PC-3 (cell line): Measurements from ENCODE around the gene HKDC1. TPM values are rescaled to one million over a fixed set of nuclear protein-coding genes. Genes with fewer than 3 reads are reported as not detected.

Source experiments
- ATAC-seq: fragments of 200-7000 bp; cut with Tn5 transposase; 2 replicates; pipeline ENCODE4 v1.9.1; 2020; ENCODE audit warnings: mild to moderate bottlenecking, moderate library complexity
- BruUV-seq: library from RNA; stranded (reverse); fragments of 400-500 nt; replicated peaks from 2 replicates; lab custom pipeline; 2021; lab: Mats Ljungman, UMichigan
- CTCF ChIA-PET: fragments of 300-600 bp; sonication (Branson Sonifier 250); formaldehyde crosslinking; loops from one replicate; lab custom pipeline; 2022; ENCODE audit warnings: antibody characterized with exemption; lab: Charles Lee
- POLR2A ChIA-PET: fragments of 300-600 bp; sonication (Branson Sonifier 250); formaldehyde crosslinking; loops from one replicate; lab custom pipeline; 2022; ENCODE audit warnings: antibody characterized with exemption; ENCODE audit not compliant: unreplicated experiment; lab: Charles Lee
- DNase-seq: peaks from one replicate; pipeline ENCODE4 v3.0.0-alpha.2; 2015
- H2AFZ ChIP-seq: fragments of 300-600 bp; sonication (generic); 2 replicates; pipeline ENCODE4 v1.6.0; 2016; ENCODE audit warnings: antibody characterized with exemption, low read length
- H3F3A ChIP-seq: fragments of 300-600 bp; sonication (generic); one replicate; pipeline ENCODE4 v1.6.0; 2017; ENCODE audit warnings: antibody characterized with exemption, low read length, control low read depth, mild to moderate bottlenecking; ENCODE audit not compliant: unreplicated experiment
- H3K27ac ChIP-seq: fragments of 300-600 bp; sonication (generic); 2 replicates; pipeline ENCODE4 v1.5.1; 2016; ENCODE audit warnings: mild to moderate bottlenecking, low read length
- H3K27me3 ChIP-seq: fragments of 300-600 bp; sonication (generic); 2 replicates; pipeline ENCODE4 v1.6.1; 2016; ENCODE audit warnings: low read length, mixed read lengths
- H3K36me3 ChIP-seq: fragments of 300-600 bp; sonication (generic); 2 replicates; pipeline ENCODE4 v1.6.1; 2016; ENCODE audit warnings: low read depth, mixed run types, low read length, mixed read lengths
- H3K4me1 ChIP-seq: fragments of 300-600 bp; sonication (generic); 2 replicates; pipeline ENCODE4 v1.5.1; 2016; ENCODE audit warnings: low read length; ENCODE audit not compliant: insufficient read depth
- H3K4me2 ChIP-seq: fragments of 300-600 bp; sonication (generic); 2 replicates; pipeline ENCODE4 v1.6.0; 2016; ENCODE audit warnings: low read length
- H3K4me3 ChIP-seq: fragments of 300-600 bp; sonication (generic); 2 replicates; pipeline ENCODE4 v1.5.1; 2016; ENCODE audit warnings: mild to moderate bottlenecking, low read length, mixed read lengths
- H3K79me2 ChIP-seq: fragments of 300-600 bp; sonication (generic); 2 replicates; pipeline ENCODE4 v1.6.1; 2017; ENCODE audit warnings: low read length, mixed read lengths
- H3K9ac ChIP-seq: fragments of 300-600 bp; sonication (generic); 2 replicates; pipeline ENCODE4 v1.6.0; 2016; ENCODE audit warnings: mild to moderate bottlenecking, low read length
- H3K9me2 ChIP-seq: fragments of 300-600 bp; sonication (generic); replicated peaks from 2 replicates; pipeline ENCODE4 v1.6.1; 2016; ENCODE audit warnings: mixed run types, low read length, mixed read lengths
- H3K9me3 ChIP-seq: fragments of 300-600 bp; sonication (generic); 2 replicates; pipeline ENCODE4 v1.6.1; 2016; ENCODE audit warnings: low read length, mixed read lengths
- H4K20me1 ChIP-seq: fragments of 300-600 bp; sonication (generic); 2 replicates; pipeline ENCODE4 v1.6.1; 2016; ENCODE audit warnings: low read length, mixed read lengths
- CTCF ChIP-seq: fragments of 300-600 bp; sonication (generic); conservative IDR thresholded peaks from 2 replicates; pipeline ENCODE4 v1.5.1; 2017; ENCODE audit warnings: antibody characterized with exemption, low read depth, mild to moderate bottlenecking, low read length
- EZH2 ChIP-seq: fragments of 300-600 bp; sonication (generic); IDR thresholded peaks from one replicate; pipeline ENCODE4 v1.6.1; 2017; ENCODE audit warnings: antibody characterized with exemption, mild to moderate bottlenecking, low read length; ENCODE audit not compliant: unreplicated experiment
- EZH2phosphoT487 ChIP-seq: fragments of 300-600 bp; sonication (generic); IDR thresholded peaks from 2 replicates; pipeline ENCODE4 v1.6.1; 2018; ENCODE audit warnings: mild to moderate bottlenecking, antibody characterized with exemption, low read length, borderline replicate concordance
- intact Hi-C: fragments of 100-400 bp; cut with micrococcal nuclease; formaldehyde crosslinking; loops from 2 replicates; pipeline ENCODE4 v1.9.0; 2023
- total RNA-seq: library from RNA; depleted of rRNA; stranded (reverse); fragments of >200 nt; gene quantifications from 2 replicates; pipeline ENCODE4 v1.2.3, GENCODE V29; 2014

Gene HKDC1
- total RNA-seq, 1 experiment from 2014 or later, result 0.44 TPM

- Histone ChIP-seq H3K4me2 (no peak overlapping the region), H3K9ac (no peak overlapping the region), H4K20me1 (no peaks in the 10 kb centered on the region), H3K27ac (no peak overlapping the region), H3K9me3 (no peaks in the 10 kb centered on the region), H3K4me3 (no peak overlapping the region), H2AFZ (no peak overlapping the region), H3K4me1 (no peaks in the 10 kb centered on the region), H3K79me2 (no peaks in the 10 kb centered on the region), H3K9me2 (no peaks in the 10 kb centered on the region), H3F3A (no peaks in the 10 kb centered on the region), H3K27me3 (no peaks in the 10 kb centered on the region), H3K36me3 (no peaks in the 10 kb centered on the region)
- ChIA-PET POLR2A (no interaction called here), CTCF (no interaction called here)
- ATAC-seq, result no peak
- intact Hi-C loops, result no loop called here
- no TSS peak for BruUV-seq
- no peak for DNase-seq
- no peak for TF ChIP-seq EZH2
- TF ChIP-seq CTCF, result no peak
- no peak for TF ChIP-seq EZH2phosphoT487
Observed at GRCh38 chr10:69261184-69261583, 41.1 kb downstream of the HKDC1 start.

- Histone ChIP-seq H3K4me1 (no peaks in the 10 kb centered on the region), H3K4me3 (no peak overlapping the region), H3K9me2 (no peaks in the 10 kb centered on the region), H3K36me3 (no peaks in the 10 kb centered on the region), H3K9ac (no peak overlapping the region), H3K4me2 (no peak overlapping the region), H2AFZ (no peak overlapping the region), H3K79me2 (no peaks in the 10 kb centered on the region), H4K20me1 (no peaks in the 10 kb centered on the region), H3K27ac (no peak overlapping the region), H3K27me3 (peaks cover 2% of the 10 kb centered on the region; the same call in 1 of the 2 replicates), H3F3A (no peaks in the 10 kb centered on the region), H3K9me3 (no peaks in the 10 kb centered on the region)
- no TSS peak for BruUV-seq
- no peak for DNase-seq
- intact Hi-C loops, result no loop called here
- no peak for ATAC-seq
- TF ChIP-seq CTCF (no peak), EZH2 (no peak), EZH2phosphoT487 (no peak)
- POLR2A ChIA-PET, result no interaction called here
- CTCF ChIA-PET, result no interaction called here
Observed at GRCh38 chr10:69262292-69262751, 42.2 kb downstream of the HKDC1 start.

- Histone ChIP-seq H3K4me1 (no peaks in the 10 kb centered on the region), H3K36me3 (no peaks in the 10 kb centered on the region), H3K27me3 (peaks cover 7% of the 10 kb centered on the region; the same call in 1 of the 2 replicates), H3K4me3 (no peak overlapping the region), H3K4me2 (no peak overlapping the region), H3K9ac (no peak overlapping the region), H4K20me1 (no peaks in the 10 kb centered on the region), H3F3A (no peaks in the 10 kb centered on the region), H3K9me3 (no peaks in the 10 kb centered on the region), H3K27ac (no peak overlapping the region), H3K79me2 (no peaks in the 10 kb centered on the region), H3K9me2 (no peaks in the 10 kb centered on the region), H2AFZ (no peak overlapping the region)
- POLR2A ChIA-PET, result no interaction called here
- DNase-seq, result no peak
- no peak for TF ChIP-seq CTCF
- TF ChIP-seq EZH2, result no peak
- no peak for TF ChIP-seq EZH2phosphoT487
- ATAC-seq, result peak; percentile 43
- BruUV-seq, result no TSS peak
- intact Hi-C loops, result no loop called here
- CTCF ChIA-PET, result no interaction called here
Observed at GRCh38 chr10:69265521-69265920, 45.4 kb downstream of the HKDC1 start.
